GM12878 (cell line): Measurements from ENCODE around the gene C19orf33.

Experiments used
- ATF7 ChIP-seq: fragments of 450-650 bp; IDR thresholded peaks from 2 replicates; pipeline ENCODE4 v1.6.1; 2016; ENCODE audit warnings: low read depth, mild to moderate bottlenecking
- BCL11A ChIP-seq: IDR thresholded peaks from 2 replicates; pipeline ENCODE4 v1.6.1; 2011; ENCODE audit warnings: low read depth, low read length
- FOXM1 ChIP-seq: IDR thresholded peaks from 2 replicates; pipeline ENCODE4 v1.6.1; 2012; ENCODE audit warnings: low read depth, mild to moderate bottlenecking, inconsistent platforms, low read length, moderate library complexity
- MXI1 ChIP-seq: fragments of 150-350 bp; IDR thresholded peaks from 2 replicates; pipeline ENCODE4 v1.6.1; 2011; ENCODE audit warnings: low read depth, mild to moderate bottlenecking, inconsistent platforms, low read length, improper control_type of control experiment
- POLR2A ChIP-seq: IDR thresholded peaks from 2 replicates; pipeline ENCODE4 v1.6.1; 2011; ENCODE audit warnings: low read depth, mild to moderate bottlenecking, low read length
- POLR2AphosphoS5 ChIP-seq: IDR thresholded peaks from 2 replicates; pipeline ENCODE4 v1.6.1; 2011; ENCODE audit warnings: mild to moderate bottlenecking, low read length, inconsistent platforms
- RBBP5 ChIP-seq: fragments of 200-600 bp; sonication (generic); conservative IDR thresholded peaks from 2 replicates; pipeline ENCODE4 v1.6.1; 2016
- TAF1 ChIP-seq: IDR thresholded peaks from 2 replicates; pipeline ENCODE4 v1.6.1; 2011; ENCODE audit warnings: mild to moderate bottlenecking, low read depth, low read length, borderline replicate concordance
- TF ChIP-seq, protein P1 (sequence below), 3 experiments: IDR thresholded peaks in 2 of 3; conservative IDR thresholded peaks in 1 of 3; 2 replicates each; pipeline ENCODE4 v1.5.1; 2011; ENCODE audit warnings: low read depth in 3 of 3, low read length in 3 of 3, mild to moderate bottlenecking in 3 of 3, control low read depth in 2 of 3, moderate library complexity in 2 of 3, inconsistent platforms in 1 of 3, mixed read lengths in 1 of 3; ENCODE audit not compliant: control insufficient read depth in 2 of 3, insufficient read depth in 1 of 3; ENCODE audit errors: extremely low read depth in 1 of 3
- TF ChIP-seq, protein P2 (sequence below): fragments of 450-650 bp; IDR thresholded peaks from 2 replicates; pipeline ENCODE4 v1.6.1; 2017; ENCODE audit warnings: antibody characterized with exemption, mild to moderate bottlenecking, moderate library complexity
- TF ChIP-seq, protein P3 (sequence below): fragments of 150-350 bp; IDR thresholded peaks from 2 replicates; pipeline ENCODE4 v1.6.1; 2016; ENCODE audit warnings: low read depth, low read length

DNA sequence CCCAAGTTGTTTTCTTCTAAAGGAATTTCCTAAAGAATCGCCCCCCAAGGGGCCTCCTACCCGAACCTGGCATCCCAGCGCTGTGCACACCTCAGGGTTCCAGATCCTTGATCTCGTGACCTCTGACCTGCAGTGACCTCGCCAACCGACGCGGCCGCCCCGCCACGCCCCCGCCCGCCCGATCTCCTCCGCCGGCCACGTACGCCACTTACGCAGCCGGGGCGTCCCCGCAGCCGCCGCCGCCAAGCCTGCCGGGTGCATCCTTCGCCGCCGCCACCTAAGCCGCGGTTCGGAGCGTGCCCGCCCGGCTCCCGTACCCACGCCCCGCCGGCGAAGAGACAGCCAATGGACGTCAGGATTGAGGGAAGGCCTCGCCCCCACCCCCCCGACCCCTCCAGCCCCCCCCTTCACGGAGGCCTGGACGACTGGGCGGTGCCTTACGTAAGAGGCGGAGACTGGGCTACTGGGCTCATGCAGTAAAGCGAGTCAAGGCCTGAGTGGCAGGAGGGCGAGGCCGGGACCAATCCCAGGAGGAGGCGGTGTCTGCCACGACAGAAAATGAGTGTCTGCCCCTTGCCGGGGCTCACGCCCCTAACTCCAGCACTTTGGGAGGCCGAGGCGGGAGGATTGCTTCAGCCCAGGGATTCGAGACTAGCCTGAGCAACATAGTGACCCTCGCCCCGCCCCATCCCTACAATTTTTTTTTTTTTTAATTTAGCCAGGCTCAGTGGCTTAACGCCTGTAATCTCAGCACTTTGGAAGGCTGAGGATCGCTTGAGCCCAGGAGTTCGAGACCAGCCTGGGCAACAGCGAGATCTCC, 11.8 kb downstream of the C19orf33 start, which contains the start of gene YIF1B:
- TF ChIP-seq MXI1 (no peak), FOXM1 (no peak), ATF7 (peak; percentile 53), POLR2AphosphoS5 (no peak), TAF1 (no peak), RBBP5 (no peak), POLR2A (peak; percentile 64), BCL11A (no peak)
- TF ChIP-seq, protein P1, sequence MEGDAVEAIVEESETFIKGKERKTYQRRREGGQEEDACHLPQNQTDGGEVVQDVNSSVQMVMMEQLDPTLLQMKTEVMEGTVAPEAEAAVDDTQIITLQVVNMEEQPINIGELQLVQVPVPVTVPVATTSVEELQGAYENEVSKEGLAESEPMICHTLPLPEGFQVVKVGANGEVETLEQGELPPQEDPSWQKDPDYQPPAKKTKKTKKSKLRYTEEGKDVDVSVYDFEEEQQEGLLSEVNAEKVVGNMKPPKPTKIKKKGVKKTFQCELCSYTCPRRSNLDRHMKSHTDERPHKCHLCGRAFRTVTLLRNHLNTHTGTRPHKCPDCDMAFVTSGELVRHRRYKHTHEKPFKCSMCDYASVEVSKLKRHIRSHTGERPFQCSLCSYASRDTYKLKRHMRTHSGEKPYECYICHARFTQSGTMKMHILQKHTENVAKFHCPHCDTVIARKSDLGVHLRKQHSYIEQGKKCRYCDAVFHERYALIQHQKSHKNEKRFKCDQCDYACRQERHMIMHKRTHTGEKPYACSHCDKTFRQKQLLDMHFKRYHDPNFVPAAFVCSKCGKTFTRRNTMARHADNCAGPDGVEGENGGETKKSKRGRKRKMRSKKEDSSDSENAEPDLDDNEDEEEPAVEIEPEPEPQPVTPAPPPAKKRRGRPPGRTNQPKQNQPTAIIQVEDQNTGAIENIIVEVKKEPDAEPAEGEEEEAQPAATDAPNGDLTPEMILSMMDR (IDR thresholded peaks at IDR 0.05 in 2 of 3, conservative IDR thresholded peaks at IDR 0.05 in 1 of 3; ENCODE audit: control insufficient read depth in 2 of 3, extremely low read depth in 1 of 3, insufficient read depth in 1 of 3, low read depth in 3 of 3, low read length in 3 of 3) = no peak
- TF ChIP-seq, protein P2, sequence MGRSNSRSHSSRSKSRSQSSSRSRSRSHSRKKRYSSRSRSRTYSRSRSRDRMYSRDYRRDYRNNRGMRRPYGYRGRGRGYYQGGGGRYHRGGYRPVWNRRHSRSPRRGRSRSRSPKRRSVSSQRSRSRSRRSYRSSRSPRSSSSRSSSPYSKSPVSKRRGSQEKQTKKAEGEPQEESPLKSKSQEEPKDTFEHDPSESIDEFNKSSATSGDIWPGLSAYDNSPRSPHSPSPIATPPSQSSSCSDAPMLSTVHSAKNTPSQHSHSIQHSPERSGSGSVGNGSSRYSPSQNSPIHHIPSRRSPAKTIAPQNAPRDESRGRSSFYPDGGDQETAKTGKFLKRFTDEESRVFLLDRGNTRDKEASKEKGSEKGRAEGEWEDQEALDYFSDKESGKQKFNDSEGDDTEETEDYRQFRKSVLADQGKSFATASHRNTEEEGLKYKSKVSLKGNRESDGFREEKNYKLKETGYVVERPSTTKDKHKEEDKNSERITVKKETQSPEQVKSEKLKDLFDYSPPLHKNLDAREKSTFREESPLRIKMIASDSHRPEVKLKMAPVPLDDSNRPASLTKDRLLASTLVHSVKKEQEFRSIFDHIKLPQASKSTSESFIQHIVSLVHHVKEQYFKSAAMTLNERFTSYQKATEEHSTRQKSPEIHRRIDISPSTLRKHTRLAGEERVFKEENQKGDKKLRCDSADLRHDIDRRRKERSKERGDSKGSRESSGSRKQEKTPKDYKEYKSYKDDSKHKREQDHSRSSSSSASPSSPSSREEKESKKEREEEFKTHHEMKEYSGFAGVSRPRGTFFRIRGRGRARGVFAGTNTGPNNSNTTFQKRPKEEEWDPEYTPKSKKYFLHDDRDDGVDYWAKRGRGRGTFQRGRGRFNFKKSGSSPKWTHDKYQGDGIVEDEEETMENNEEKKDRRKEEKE = no peak
- TF ChIP-seq, protein P3, sequence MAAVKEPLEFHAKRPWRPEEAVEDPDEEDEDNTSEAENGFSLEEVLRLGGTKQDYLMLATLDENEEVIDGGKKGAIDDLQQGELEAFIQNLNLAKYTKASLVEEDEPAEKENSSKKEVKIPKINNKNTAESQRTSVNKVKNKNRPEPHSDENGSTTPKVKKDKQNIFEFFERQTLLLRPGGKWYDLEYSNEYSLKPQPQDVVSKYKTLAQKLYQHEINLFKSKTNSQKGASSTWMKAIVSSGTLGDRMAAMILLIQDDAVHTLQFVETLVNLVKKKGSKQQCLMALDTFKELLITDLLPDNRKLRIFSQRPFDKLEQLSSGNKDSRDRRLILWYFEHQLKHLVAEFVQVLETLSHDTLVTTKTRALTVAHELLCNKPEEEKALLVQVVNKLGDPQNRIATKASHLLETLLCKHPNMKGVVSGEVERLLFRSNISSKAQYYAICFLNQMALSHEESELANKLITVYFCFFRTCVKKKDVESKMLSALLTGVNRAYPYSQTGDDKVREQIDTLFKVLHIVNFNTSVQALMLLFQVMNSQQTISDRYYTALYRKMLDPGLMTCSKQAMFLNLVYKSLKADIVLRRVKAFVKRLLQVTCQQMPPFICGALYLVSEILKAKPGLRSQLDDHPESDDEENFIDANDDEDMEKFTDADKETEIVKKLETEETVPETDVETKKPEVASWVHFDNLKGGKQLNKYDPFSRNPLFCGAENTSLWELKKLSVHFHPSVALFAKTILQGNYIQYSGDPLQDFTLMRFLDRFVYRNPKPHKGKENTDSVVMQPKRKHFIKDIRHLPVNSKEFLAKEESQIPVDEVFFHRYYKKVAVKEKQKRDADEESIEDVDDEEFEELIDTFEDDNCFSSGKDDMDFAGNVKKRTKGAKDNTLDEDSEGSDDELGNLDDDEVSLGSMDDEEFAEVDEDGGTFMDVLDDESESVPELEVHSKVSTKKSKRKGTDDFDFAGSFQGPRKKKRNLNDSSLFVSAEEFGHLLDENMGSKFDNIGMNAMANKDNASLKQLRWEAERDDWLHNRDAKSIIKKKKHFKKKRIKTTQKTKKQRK = no peak
